Smooth muscle cell (in vitro differentiated cells): ENCODE data around the gene GCAT. TPM values are rescaled to one million over a fixed set of nuclear protein-coding genes. Genes with fewer than 3 reads are reported as not detected.

ENCODE experiments used
- DNase-seq: peaks from one replicate; lab custom pipeline; 2025; ENCODE audit not compliant: unreplicated experiment; lab: John Stamatoyannopoulos, UW
- H2AFZ ChIP-seq: fragments of 200-600 bp; sonication (generic); 2 replicates; pipeline ENCODE4 v1.6.0; 2016; ENCODE audit warnings: antibody characterized with exemption, low read depth, mild to moderate bottlenecking
- H3F3A ChIP-seq: fragments of 200-600 bp; sonication (generic); 2 replicates; pipeline ENCODE4 v1.6.0; 2017; ENCODE audit warnings: antibody characterized with exemption, low read depth
- H3K27ac ChIP-seq: fragments of 200-600 bp; sonication (generic); 2 replicates; pipeline ENCODE4 v1.5.1; 2016; ENCODE audit warnings: low read depth, mild to moderate bottlenecking
- H3K27me3 ChIP-seq: fragments of 200-600 bp; sonication (generic); 2 replicates; pipeline ENCODE4 v1.6.1; 2016; ENCODE audit warnings: low read depth, mild to moderate bottlenecking
- H3K36me3 ChIP-seq: fragments of 200-600 bp; sonication (generic); 2 replicates; pipeline ENCODE4 v1.5.1; 2016; ENCODE audit warnings: low read depth
- H3K4me1 ChIP-seq: fragments of 200-600 bp; sonication (generic); 2 replicates; pipeline ENCODE4 v1.5.1; 2016; ENCODE audit warnings: low read depth
- H3K4me2 ChIP-seq: fragments of 200-600 bp; sonication (generic); 2 replicates; pipeline ENCODE4 v1.6.0; 2016; ENCODE audit warnings: mild to moderate bottlenecking
- H3K4me3 ChIP-seq: fragments of 200-600 bp; sonication (generic); 2 replicates; pipeline ENCODE4 v1.5.1; 2016; ENCODE audit warnings: mild to moderate bottlenecking
- H3K79me2 ChIP-seq: fragments of 200-600 bp; sonication (generic); 2 replicates; pipeline ENCODE4 v1.6.0; 2016; ENCODE audit warnings: low read depth, mild to moderate bottlenecking
- H3K9ac ChIP-seq: fragments of 200-600 bp; sonication (generic); 2 replicates; pipeline ENCODE4 v1.6.0; 2016; ENCODE audit warnings: low read depth
- H3K9me3 ChIP-seq: fragments of 200-600 bp; sonication (generic); replicated peaks from 2 replicates; pipeline ENCODE4 v1.5.1; 2016; ENCODE audit warnings: low read depth
- H4K20me1 ChIP-seq: fragments of 200-600 bp; sonication (generic); 2 replicates; pipeline ENCODE4 v1.6.0; 2016; ENCODE audit warnings: low read depth
- WGBS: methylation state at CpG from one replicate; pipeline ENCODE4 v1.1.7; 2016; ENCODE audit warnings: low lambda C conversion rate; 5-methylcytosine and 5-hydroxymethylcytosine counted together
- polyA plus RNA-seq: library from polyadenylated mRNA; unstranded; fragments of >200 nt; fragmentation: Nextera tagmentation; extraction: Ambion mirVana; gene quantifications from 2 replicates; pipeline ENCODE4 v1.2.1, GENCODE V29; 2016
- total RNA-seq: library from RNA; depleted of rRNA; stranded (reverse); fragments of >200 nt; gene quantifications from 2 replicates; pipeline ENCODE4 v1.2.3, GENCODE V29; 2014
- TF ChIP-seq, protein P1 (sequence below): fragments of 200-600 bp; sonication (generic); IDR thresholded peaks from 2 replicates; pipeline ENCODE4 v1.5.1; 2017; ENCODE audit warnings: borderline replicate concordance, mild to moderate bottlenecking, antibody characterized with exemption; ENCODE audit not compliant: insufficient read depth, poor library complexity, severe bottlenecking

The GCAT gene
- total and polyA plus RNA-seq, 2 experiments from 2014 or later: 13.5 to 30.6 TPM

DNA sequence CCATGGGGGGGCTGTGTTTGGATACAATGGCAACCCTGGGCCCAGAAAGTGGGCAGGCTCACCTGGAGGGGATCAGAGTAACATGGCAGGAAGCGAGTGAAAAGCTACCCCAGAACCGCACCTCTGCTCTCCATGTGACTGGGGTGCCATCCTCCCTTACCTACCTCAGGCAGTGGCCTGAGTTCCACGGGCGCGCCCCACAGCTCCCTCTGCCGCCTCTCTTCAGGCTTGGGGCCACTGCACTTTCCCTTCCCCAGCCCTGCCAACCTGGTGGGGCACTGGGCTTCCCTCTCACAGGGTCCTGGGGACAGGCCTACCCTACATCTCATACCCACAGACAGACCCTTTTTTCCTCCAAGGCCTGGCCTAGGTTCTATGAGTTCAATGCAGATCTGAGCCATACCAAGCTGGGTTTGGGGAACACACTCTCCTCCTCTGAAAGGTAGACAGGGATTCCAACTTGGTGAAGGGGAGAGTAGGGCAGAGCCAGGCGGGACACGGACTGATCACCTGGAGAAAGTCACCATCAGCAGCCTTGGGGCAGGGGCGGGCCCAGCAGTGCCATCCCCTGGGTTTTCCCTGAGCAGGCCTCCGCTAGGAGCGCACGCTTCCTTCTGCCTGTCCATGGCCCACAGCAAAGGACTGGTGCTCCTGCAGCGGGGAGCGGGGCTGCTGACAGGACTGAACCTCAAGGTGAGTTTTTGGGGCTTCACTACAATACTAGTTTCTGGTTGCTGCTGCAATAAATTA lies 22.5 kb downstream of the GCAT start:
- Histone ChIP-seq H3K4me2 (no peak overlapping the region), H3K36me3 (no peaks in the 10 kb centered on the region), H3K4me3 (no peak overlapping the region), H3K27me3 (peaks cover 5% of the 10 kb centered on the region), H3K9ac (no peak overlapping the region), H2AFZ (no peak overlapping the region), H3K27ac (no peak overlapping the region), H3K4me1 (no peaks in the 10 kb centered on the region), H3F3A (no peaks in the 10 kb centered on the region), H3K9me3 (no peaks in the 10 kb centered on the region), H3K79me2 (no peaks in the 10 kb centered on the region), H4K20me1 (no peaks in the 10 kb centered on the region)
- TF ChIP-seq, protein P1, sequence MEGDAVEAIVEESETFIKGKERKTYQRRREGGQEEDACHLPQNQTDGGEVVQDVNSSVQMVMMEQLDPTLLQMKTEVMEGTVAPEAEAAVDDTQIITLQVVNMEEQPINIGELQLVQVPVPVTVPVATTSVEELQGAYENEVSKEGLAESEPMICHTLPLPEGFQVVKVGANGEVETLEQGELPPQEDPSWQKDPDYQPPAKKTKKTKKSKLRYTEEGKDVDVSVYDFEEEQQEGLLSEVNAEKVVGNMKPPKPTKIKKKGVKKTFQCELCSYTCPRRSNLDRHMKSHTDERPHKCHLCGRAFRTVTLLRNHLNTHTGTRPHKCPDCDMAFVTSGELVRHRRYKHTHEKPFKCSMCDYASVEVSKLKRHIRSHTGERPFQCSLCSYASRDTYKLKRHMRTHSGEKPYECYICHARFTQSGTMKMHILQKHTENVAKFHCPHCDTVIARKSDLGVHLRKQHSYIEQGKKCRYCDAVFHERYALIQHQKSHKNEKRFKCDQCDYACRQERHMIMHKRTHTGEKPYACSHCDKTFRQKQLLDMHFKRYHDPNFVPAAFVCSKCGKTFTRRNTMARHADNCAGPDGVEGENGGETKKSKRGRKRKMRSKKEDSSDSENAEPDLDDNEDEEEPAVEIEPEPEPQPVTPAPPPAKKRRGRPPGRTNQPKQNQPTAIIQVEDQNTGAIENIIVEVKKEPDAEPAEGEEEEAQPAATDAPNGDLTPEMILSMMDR: no peak
- no peak for DNase-seq
- 85% methylated on average over 12 of the region's 14 CpGs for WGBS

DNA sequence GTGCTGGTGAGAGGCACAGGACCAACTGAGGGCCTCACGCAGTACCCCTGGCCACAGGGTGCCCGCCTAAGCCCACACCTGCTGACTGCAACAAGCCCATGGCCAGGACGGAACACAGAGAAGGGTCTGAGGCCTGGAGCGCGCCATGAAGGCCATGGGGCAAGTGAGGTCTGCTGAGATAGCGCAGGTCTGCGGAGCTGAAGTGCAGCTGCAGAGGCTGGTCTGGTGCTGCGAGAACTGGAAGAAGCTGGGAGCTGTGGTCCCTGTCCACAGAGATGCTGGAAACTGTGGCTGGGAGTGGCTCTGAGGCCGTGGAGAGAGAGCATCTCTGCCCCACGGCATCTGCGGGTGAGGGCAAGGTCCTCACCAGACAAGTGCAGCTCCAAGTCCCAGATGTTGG lies 23.7 kb downstream of the GCAT start:
- H3K9me3 ChIP-seq: no peaks in the 10 kb centered on the region
- no peaks in the 10 kb centered on the region for H3K79me2 ChIP-seq
- no peaks in the 10 kb centered on the region for H3K4me1 ChIP-seq
- DNase-seq: no peak
- H2AFZ ChIP-seq: no peak overlapping the region
- TF ChIP-seq, protein P1: no peak
- no peak overlapping the region for H3K9ac ChIP-seq
- no peaks in the 10 kb centered on the region for H3K27me3 ChIP-seq
- H3F3A ChIP-seq: no peaks in the 10 kb centered on the region
- no peak overlapping the region for H3K4me2 ChIP-seq
- no peaks in the 10 kb centered on the region for H4K20me1 ChIP-seq
- no peaks in the 10 kb centered on the region for H3K36me3 ChIP-seq
- no peak overlapping the region for H3K4me3 ChIP-seq
- 99% methylated on average over 9 of the region's 11 CpGs for WGBS
- no peak overlapping the region for H3K27ac ChIP-seq

DNA sequence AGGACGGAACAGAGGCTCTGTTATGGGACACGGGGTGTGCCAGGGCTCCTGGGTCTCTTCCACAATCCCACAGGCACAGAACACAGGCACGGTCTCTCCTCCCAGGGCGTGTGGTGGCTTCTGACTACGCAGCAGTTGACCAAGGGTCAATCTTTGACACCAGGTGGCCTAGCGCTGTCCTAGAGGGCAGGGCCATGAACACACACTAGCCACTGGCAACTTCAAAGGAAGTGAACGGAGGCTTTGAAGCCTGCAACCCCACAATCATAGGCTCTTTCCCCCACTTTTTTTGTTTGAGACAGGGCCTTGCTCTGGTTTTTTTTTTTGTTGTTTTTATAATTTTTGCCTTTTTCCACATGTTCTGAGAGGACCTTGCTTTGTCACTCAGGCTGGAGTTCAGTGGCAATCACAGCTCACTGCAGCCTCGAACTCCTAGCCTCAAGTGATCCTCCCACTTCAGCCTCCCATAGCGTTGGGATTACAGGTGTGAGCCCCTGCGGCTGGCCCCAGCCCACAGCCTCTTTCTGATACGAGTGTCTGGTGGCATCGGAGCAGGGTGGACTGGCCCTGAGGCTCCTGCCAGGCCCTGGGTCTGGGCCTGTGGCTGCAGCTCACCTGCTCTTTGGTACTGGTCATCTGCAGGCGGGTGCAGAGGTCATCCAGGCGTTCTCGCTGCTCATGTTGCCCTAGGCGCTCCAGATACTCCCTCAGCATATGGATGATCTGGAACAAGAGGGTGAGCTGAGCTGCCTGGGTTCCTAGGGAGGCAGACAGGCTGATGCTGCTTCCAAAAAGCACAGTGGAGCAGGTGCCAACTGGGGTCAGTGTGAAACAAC lies 24.5 kb downstream of the GCAT start:
- Histone ChIP-seq H3K36me3 (no peaks in the 10 kb centered on the region), H3K4me1 (no peaks in the 10 kb centered on the region), H4K20me1 (no peaks in the 10 kb centered on the region), H3K27ac (no peak overlapping the region), H3K4me3 (no peak overlapping the region), H3K9me3 (no peaks in the 10 kb centered on the region), H3K27me3 (no peaks in the 10 kb centered on the region), H2AFZ (no peak overlapping the region), H3K4me2 (no peak overlapping the region), H3K9ac (no peak overlapping the region), H3F3A (no peaks in the 10 kb centered on the region), H3K79me2 (no peaks in the 10 kb centered on the region)
- no peak for DNase-seq
- WGBS: 97% methylated on average over 16 of the region's 16 CpGs
- TF ChIP-seq, protein P1: no peak
